B cell (primary cell): ENCODE data around the gene FAM81B.

Source experiments
- CTCF ChIP-seq: fragments of 200-600 bp; IDR thresholded peaks from one replicate; pipeline ENCODE4 v1.8.0; 2022; ENCODE audit warnings: antibody characterized with exemption, mild to moderate bottlenecking
- EZH2 ChIP-seq: IDR thresholded peaks from 2 replicates; pipeline ENCODE4 v1.6.1; 2012; ENCODE audit warnings: borderline replicate concordance, low read depth, mild to moderate bottlenecking, moderate library complexity, low read length; ENCODE audit not compliant: insufficient read depth, poor library complexity, severe bottlenecking

DNA sequence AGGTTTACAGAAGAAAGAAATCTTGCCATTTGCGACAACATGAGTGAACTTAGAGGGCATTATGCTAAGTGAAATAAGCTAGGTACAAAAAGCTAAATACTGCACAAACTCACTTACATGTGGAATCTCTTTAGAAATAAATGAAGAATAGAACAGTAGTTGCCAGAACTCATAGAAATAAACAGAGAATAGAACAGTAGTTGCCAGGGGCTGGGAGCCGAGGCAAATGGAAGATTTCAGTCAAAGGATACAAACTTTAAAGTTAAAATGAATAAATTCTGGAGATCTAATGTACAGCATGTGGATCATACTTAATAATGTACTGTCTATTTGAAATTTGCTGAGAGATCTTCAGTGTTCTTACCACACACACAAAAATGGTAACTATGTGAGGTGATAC, 63.4 kb downstream of the FAM81B start:
- TF ChIP-seq CTCF: no peak
- TF ChIP-seq EZH2: no peak
